D341Med (cell line): ENCODE results near the gene MAEA.

Experiments
- DNase-seq: peaks from one replicate; pipeline ENCODE4 v3.0.0; 2012; ENCODE audit warnings: low spot score

MAEA gene

GRCh38 chr4:1353186-1354055, 63.7 kb downstream of the MAEA start:
- DNase-seq: no peak

- DNase-seq: no peak
Observed at GRCh38 chr4:1354136-1354982, 64.7 kb downstream of the MAEA start.

GRCh38 chr4:1354983-1355275, 65.2 kb downstream of the MAEA start:
- DNase-seq: no peak

- no peak for DNase-seq
Observed at GRCh38 chr4:1355378-1355777, 65.7 kb downstream of the MAEA start.

- peak; percentile 85 for DNase-seq
Observed at GRCh38 chr4:1356181-1356998, 66.7 kb downstream of the MAEA start.

- DNase-seq: no peak
Observed at GRCh38 chr4:1357356-1358248, 67.9 kb downstream of the MAEA start.

- DNase-seq: no peak
Observed at GRCh38 chr4:1358421-1359143, 68.9 kb downstream of the MAEA start.

GRCh38 chr4:1359144-1359501, 69.4 kb downstream of the MAEA start:
- DNase-seq: no peak

- no peak for DNase-seq
Observed at GRCh38 chr4:1359976-1360375, 70.3 kb downstream of the MAEA start.

GRCh38 chr4:1360423-1361283, 71.0 kb downstream of the MAEA start:
- DNase-seq: no peak

- no peak for DNase-seq
Observed at GRCh38 chr4:1361431-1361830, 71.7 kb downstream of the MAEA start.

- no peak for DNase-seq
Observed at GRCh38 chr4:1362046-1362445, 72.4 kb downstream of the MAEA start.

- DNase-seq: no peak
Observed at GRCh38 chr4:1362521-1362920, 72.8 kb downstream of the MAEA start.

- no peak for DNase-seq
Observed at GRCh38 chr4:1363513-1363912, 73.8 kb downstream of the MAEA start.

GRCh38 chr4:1364217-1364616, 74.5 kb downstream of the MAEA start:
- no peak for DNase-seq

GRCh38 chr4:1364748-1365147, 75.1 kb downstream of the MAEA start:
- no peak for DNase-seq

GRCh38 chr4:1365271-1366178, 75.8 kb downstream of the MAEA start:
- DNase-seq: no peak

- DNase-seq: no peak
Observed at GRCh38 chr4:1366371-1367229, 76.9 kb downstream of the MAEA start.
